IMR-90 (cell line): ENCODE results near the gene AKT3. TPM values are rescaled to one million over a fixed set of nuclear protein-coding genes. Genes with fewer than 3 reads are reported as not detected.

Experiments used
- ATAC-seq: fragments of 200-7000 bp; cut with Tn5 transposase; 2 replicates; pipeline ENCODE4 v1.9.1; 2020; ENCODE audit warnings: low read depth, mild to moderate bottlenecking, moderate library complexity
- BruUV-seq: library from RNA; stranded (reverse); fragments of 400-500 nt; replicated peaks from 2 replicates; lab custom pipeline; 2021; lab: Mats Ljungman, UMichigan
- CTCF ChIA-PET: fragments of 300-600 bp; formaldehyde crosslinking; extraction: SDS; loops from one replicate; lab custom pipeline; 2021; ENCODE audit warnings: antibody characterized with exemption; lab: Yijun Ruan, JAX
- POLR2A ChIA-PET: fragments of 300-600 bp; sonication (Branson Sonifier 250); formaldehyde crosslinking; loops from one replicate; lab custom pipeline; 2022; ENCODE audit warnings: antibody characterized with exemption; ENCODE audit not compliant: unreplicated experiment; lab: Charles Lee
- DNase-seq: peaks from one replicate; pipeline ENCODE4 v3.0.0; 2013
- H2AFZ ChIP-seq: replicated peaks from 2 replicates; pipeline ENCODE3; 2013; ENCODE audit warnings: low read length, mild to moderate bottlenecking; ENCODE audit not compliant: poor library complexity
- H2AK5ac ChIP-seq: 2 replicates; pipeline ENCODE4 v1.6.1; 2013; ENCODE audit warnings: low read depth, low read length, inconsistent platforms
- H2AK9ac ChIP-seq: replicated peaks from 2 replicates; pipeline ENCODE3; 2013; ENCODE audit warnings: mild to moderate bottlenecking, low read depth, low read length, moderate library complexity; ENCODE audit not compliant: poor library complexity
- H2BK120ac ChIP-seq: 2 replicates; pipeline ENCODE4 v1.6.1; 2013; ENCODE audit warnings: low read depth, low read length, inconsistent platforms
- H2BK15ac ChIP-seq: 3 replicates; pipeline ENCODE4 v1.6.1; 2013; ENCODE audit warnings: low read depth, low read length, inconsistent platforms
- H2BK20ac ChIP-seq: 2 replicates; pipeline ENCODE4 v1.6.1; 2013; ENCODE audit warnings: low read depth, mild to moderate bottlenecking, inconsistent platforms, low read length, moderate library complexity
- H2BK5ac ChIP-seq: 2 replicates; pipeline ENCODE4 v1.6.1; 2013; ENCODE audit warnings: mild to moderate bottlenecking, low read depth, low read length, inconsistent platforms; ENCODE audit not compliant: poor library complexity, severe bottlenecking
- H3K14ac ChIP-seq: replicated peaks from 2 replicates; pipeline ENCODE4 v1.6.1; 2013; ENCODE audit warnings: low read depth, low read length, inconsistent platforms
- H3K18ac ChIP-seq: 2 replicates; pipeline ENCODE4 v1.6.1; 2013; ENCODE audit warnings: low read depth, low read length, control low read depth
- H3K23ac ChIP-seq: 2 replicates; pipeline ENCODE4 v1.6.1; 2013; ENCODE audit warnings: low read depth, low read length, inconsistent platforms
- H3K27ac ChIP-seq: 2 replicates; pipeline ENCODE4 v1.5.1; 2013; ENCODE audit warnings: mild to moderate bottlenecking, control low read depth, low read length; ENCODE audit not compliant: insufficient read depth
- H3K27me3 ChIP-seq: 2 replicates; pipeline ENCODE4 v1.6.1; 2013; ENCODE audit warnings: low read length; ENCODE audit not compliant: control insufficient read depth, insufficient read depth
- H3K36me3 ChIP-seq: 2 replicates; pipeline ENCODE4 v1.6.1; 2013; ENCODE audit warnings: low read length, mixed read lengths; ENCODE audit not compliant: control insufficient read depth, insufficient read depth
- H3K4ac ChIP-seq: 2 replicates; pipeline ENCODE4 v1.6.1; 2013; ENCODE audit warnings: low read depth, low read length, inconsistent platforms
- H3K4me1 ChIP-seq: 2 replicates; pipeline ENCODE4 v1.6.1; 2013; ENCODE audit warnings: low read length, mixed read lengths; ENCODE audit not compliant: control insufficient read depth, insufficient read depth
- H3K4me2 ChIP-seq: 2 replicates; pipeline ENCODE4 v1.6.1; 2013; ENCODE audit warnings: low read depth, mild to moderate bottlenecking, control low read depth, low read length, moderate library complexity
- H3K4me3 ChIP-seq: 2 replicates; pipeline ENCODE4 v1.5.1; 2013; ENCODE audit warnings: low read depth, mild to moderate bottlenecking, control low read depth, low read length, moderate library complexity; ENCODE audit not compliant: insufficient read depth
- H3K56ac ChIP-seq: 2 replicates; pipeline ENCODE4 v1.6.1; 2013; ENCODE audit warnings: low read length, inconsistent platforms; ENCODE audit not compliant: insufficient read depth; ENCODE audit errors: extremely low read depth
- H3K79me1 ChIP-seq, 2 experiments: 2 replicates each; pipeline ENCODE4 v1.6.1; 2013; ENCODE audit warnings: low read length in 2 of 2, inconsistent platforms in 1 of 2, low read depth in 1 of 2
- H3K9ac ChIP-seq: 2 replicates; pipeline ENCODE4 v1.6.1; 2013; ENCODE audit warnings: low read depth, low read length, control low read depth
- H3K9me1 ChIP-seq: 2 replicates; pipeline ENCODE4 v1.6.1; 2013; ENCODE audit warnings: low read length, inconsistent platforms; ENCODE audit not compliant: insufficient read depth
- H3K9me3 ChIP-seq: 2 replicates; pipeline ENCODE4 v1.6.1; 2013; ENCODE audit warnings: low read length; ENCODE audit not compliant: control insufficient read depth, insufficient read depth
- H4K20me1 ChIP-seq: 2 replicates; pipeline ENCODE4 v1.6.1; 2013; ENCODE audit warnings: low read length, inconsistent platforms; ENCODE audit not compliant: insufficient read depth
- H4K5ac ChIP-seq: 2 replicates; pipeline ENCODE4 v1.6.1; 2013; ENCODE audit warnings: mild to moderate bottlenecking, low read depth, low read length, control low read depth
- H4K8ac ChIP-seq, 2 experiments: 2 replicates each; pipeline ENCODE4 v1.6.1; 2013; ENCODE audit warnings: low read depth in 2 of 2, low read length in 2 of 2, control low read depth in 1 of 2, inconsistent platforms in 1 of 2
- H4K91ac ChIP-seq: 2 replicates; pipeline ENCODE4 v1.6.1; 2013; ENCODE audit warnings: low read depth, low read length, inconsistent platforms; ENCODE audit not compliant: insufficient read depth
- BHLHE40 ChIP-seq: fragments of 150-350 bp; IDR thresholded peaks from 2 replicates; pipeline ENCODE4 v1.6.1; 2016; ENCODE audit warnings: mild to moderate bottlenecking, low read depth, low read length
- CEBPB ChIP-seq: IDR thresholded peaks from 2 replicates; pipeline ENCODE4 v1.6.1; 2012; ENCODE audit warnings: low read depth, low read length, improper control_type of control experiment
- CHD1 ChIP-seq: IDR thresholded peaks from 2 replicates; pipeline ENCODE4 v1.6.1; 2012; ENCODE audit warnings: low read depth, low read length, improper control_type of control experiment
- CTCF ChIP-seq: conservative IDR thresholded peaks from 2 replicates; pipeline ENCODE4 v1.5.1; 2012; ENCODE audit warnings: mild to moderate bottlenecking, low read depth, low read length, improper control_type of control experiment
- ELK1 ChIP-seq: fragments of 150-350 bp; IDR thresholded peaks from 2 replicates; pipeline ENCODE4 v1.6.1; 2016; ENCODE audit warnings: low read depth, mild to moderate bottlenecking, low read length, moderate library complexity, borderline replicate concordance
- FOS ChIP-seq: fragments of 150-350 bp; IDR thresholded peaks from 2 replicates; pipeline ENCODE4 v1.6.1; 2016; ENCODE audit warnings: low read depth, low read length
- MAFK ChIP-seq: IDR thresholded peaks from 2 replicates; pipeline ENCODE4 v1.6.1; 2012; ENCODE audit warnings: low read depth, low read length, improper control_type of control experiment
- MAZ ChIP-seq: IDR thresholded peaks from 2 replicates; pipeline ENCODE4 v1.6.1; 2012; ENCODE audit warnings: low read depth, mild to moderate bottlenecking, low read length, improper control_type of control experiment, moderate library complexity, borderline replicate concordance
- MXI1 ChIP-seq: IDR thresholded peaks from 2 replicates; pipeline ENCODE4 v1.6.1; 2012; ENCODE audit warnings: low read depth, mild to moderate bottlenecking, low read length, moderate library complexity, borderline replicate concordance
- NFE2L2 ChIP-seq: fragments of 150-350 bp; IDR thresholded peaks from 2 replicates; pipeline ENCODE4 v1.6.1; 2016; ENCODE audit warnings: low read depth, mild to moderate bottlenecking, low read length
- POLR2A ChIP-seq: IDR thresholded peaks from 2 replicates; pipeline ENCODE4 v1.6.1; 2012; ENCODE audit warnings: mild to moderate bottlenecking, low read depth, low read length
- RAD21 ChIP-seq: IDR thresholded peaks from 2 replicates; pipeline ENCODE4 v1.6.1; 2012; ENCODE audit warnings: low read length, improper control_type of control experiment
- RCOR1 ChIP-seq: IDR thresholded peaks from 2 replicates; pipeline ENCODE4 v1.6.1; 2012; ENCODE audit warnings: mild to moderate bottlenecking, low read length, improper control_type of control experiment; ENCODE audit not compliant: insufficient replicate concordance
- RFX5 ChIP-seq: IDR thresholded peaks from 2 replicates; pipeline ENCODE4 v1.8.0; 2012; ENCODE audit warnings: low read depth, mild to moderate bottlenecking, low read length, moderate library complexity
- SMC3 ChIP-seq: fragments of 150-350 bp; IDR thresholded peaks from 2 replicates; pipeline ENCODE4 v1.6.1; 2016; ENCODE audit warnings: low read depth, mild to moderate bottlenecking, antibody characterized with exemption, low read length, moderate library complexity
- USF2 ChIP-seq: fragments of 150-350 bp; IDR thresholded peaks from 2 replicates; pipeline ENCODE4 v1.6.1; 2017; ENCODE audit warnings: mild to moderate bottlenecking, antibody characterized with exemption, low read length, low read depth
- WGBS, 2 experiments: methylation state at CpG; one replicate each; pipeline versions ENCODE4 v1.1.5 to v1.1.7; 2013; ENCODE audit warnings: missing lambda C conversion rate in 2 of 2; ENCODE audit not compliant: insufficient read length in 1 of 2; ENCODE audit errors: extremely low coverage in 2 of 2; 5-methylcytosine and 5-hydroxymethylcytosine counted together
- dilution Hi-C: fragments of 300-500 bp; cut with HindIII; formaldehyde crosslinking; loops from one replicate; pipeline ENCODE4 v1.14.3; 2018; ENCODE audit warnings: low sequenced_read_pairs; ENCODE audit not compliant: unreplicated experiment
- in situ Hi-C: fragments of 300-500 bp; cut with MboI; formaldehyde crosslinking; loops from 3 replicates; pipeline ENCODE4 v1.14.3; 2019; ENCODE audit warnings: low sequenced_read_pairs, inconsistent platforms, mixed read lengths
- intact Hi-C: fragments of 100-400 bp; cut with micrococcal nuclease; formaldehyde crosslinking; loops from 2 replicates; pipeline ENCODE4 v1.10.0; 2022
- polyA plus RNA-seq, 3 experiments: library from polyadenylated mRNA; depleted of rRNA; stranded (reverse); fragments of >200 nt; gene quantifications; 2 replicates each; pipeline ENCODE4 v1.2.3, GENCODE V29; 2012; ENCODE audit warnings: low replicate concordance in 1 of 3
- total RNA-seq: library from RNA; depleted of rRNA; stranded (reverse); fragments of >200 nt; gene quantifications from 2 replicates; pipeline ENCODE4 v1.2.3, GENCODE V29; 2012

Gene AKT3
- total and polyA plus RNA-seq, 2 of the 4 experiments (the other 2 are of a cell fraction), result 15.2 to 19.4 TPM

GRCh38 chr1:243585982-243586381 lies 264.1 kb downstream of the AKT3 start:
- no peak overlapping the region for H3K9ac ChIP-seq
- no peak overlapping the region for H3K18ac ChIP-seq
- H3K9me3 ChIP-seq, result peaks cover 10% of the 10 kb centered on the region; the same call in 1 of the 2 replicates
- H2AK5ac ChIP-seq, result no peak overlapping the region
- no peak overlapping the region for H3K4me2 ChIP-seq
- no peak overlapping the region for H2BK5ac ChIP-seq
- DNase-seq, result no peak
- BruUV-seq, result no TSS peak
- H3K4ac ChIP-seq, result no peak overlapping the region
- TF ChIP-seq CEBPB, result no peak
- no peak for TF ChIP-seq USF2
- TF ChIP-seq FOS, result no peak
- no peak for TF ChIP-seq MXI1
- no peak for TF ChIP-seq POLR2A
- TF ChIP-seq CHD1, result no peak
- no peak for TF ChIP-seq SMC3
- TF ChIP-seq RCOR1, result no peak
- no peak for TF ChIP-seq MAFK
- TF ChIP-seq NFE2L2, result no peak
- TF ChIP-seq RFX5, result no peak
- TF ChIP-seq BHLHE40, result no peak
- TF ChIP-seq ELK1, result no peak
- TF ChIP-seq RAD21, result no peak
- no peak for TF ChIP-seq CTCF
- TF ChIP-seq MAZ, result no peak
- H3K4me3 ChIP-seq, result no peak overlapping the region
- no peak overlapping the region for H3K23ac ChIP-seq
- H3K27me3 ChIP-seq, result no peaks in the 10 kb centered on the region
- WGBS, 2 experiments, result no CpG with 5 or more reads among the region's 1 CpG
- H3K9me1 ChIP-seq, result no peaks in the 10 kb centered on the region
- H2BK20ac ChIP-seq, result no peak overlapping the region
- H4K8ac ChIP-seq, result no peak overlapping the region
- H4K91ac ChIP-seq, result no peak overlapping the region
- H4K5ac ChIP-seq, result no peak overlapping the region
- in situ Hi-C loops, result no loop called here
- POLR2A ChIA-PET, result no interaction called here
- no peak overlapping the region for H2BK15ac ChIP-seq
- no peak overlapping the region for H3K27ac ChIP-seq
- H3K79me1 ChIP-seq, result peaks cover 7 to 11% of the 10 kb centered on the region in 2 experiments
- intact Hi-C loops, result no loop called here
- no peaks in the 10 kb centered on the region for H3K36me3 ChIP-seq
- H2BK120ac ChIP-seq, result no peak overlapping the region
- no peak overlapping the region for H2AFZ ChIP-seq
- H3K56ac ChIP-seq, result no peak overlapping the region
- H4K20me1 ChIP-seq, result no peaks in the 10 kb centered on the region
- dilution Hi-C loops, result no loop called here
- CTCF ChIA-PET, result no interaction called here
- no peaks in the 10 kb centered on the region for H3K4me1 ChIP-seq
- no peak overlapping the region for H3K14ac ChIP-seq
- no peak overlapping the region for H2AK9ac ChIP-seq
- no peak for ATAC-seq
